ENCODE data around the gene ATAD2B.
"Not testable (repeated sequence)": the region's sequence is repeated elsewhere in the genome, so short reads cannot be mapped to it uniquely, and the experiment has no call there.

ATAD2B gene

GRCh38 chr2:23784971-23785370 is 142.0 kb downstream of the ATAD2B start:
- Histone ChIP-seq H3K27ac (replicated peaks; ENCODE audit: low read length) (no peak overlapping the region), H3K23ac (ENCODE audit: low read depth, low read length, poor library complexity) (no peak overlapping the region)

GRCh38 chr2:23782646-23783045 is 144.3 kb downstream of the ATAD2B start:
- H3K4me1 ChIP-seq (ENCODE audit: control insufficient read depth in 2 of 2, insufficient read depth in 1 of 2, low read depth in 1 of 2, low read length in 2 of 2) = no peaks in the 10 kb centered on the region
- no peak overlapping the region for H3K9ac ChIP-seq (ENCODE audit: low read depth, low read length, poor library complexity)
- H2AFZ ChIP-seq (ENCODE audit: low read length) = no peak overlapping the region
- H3K9me3 ChIP-seq (replicated peaks in 1 of 2; ENCODE audit: control insufficient read depth in 2 of 2, insufficient read depth in 1 of 2, low read depth in 1 of 2, low read length in 2 of 2) = no peaks in the 10 kb centered on the region
- no peak overlapping the region for H3K4me3 ChIP-seq (ENCODE audit: low read length in 2 of 2)
- no peak overlapping the region for H3K27ac ChIP-seq (replicated peaks; ENCODE audit: low read length)
- no peak overlapping the region for H4K8ac ChIP-seq (ENCODE audit: low read depth, low read length)
- H3K4me2 ChIP-seq (ENCODE audit: insufficient read depth, low read length, poor library complexity, severe bottlenecking) = no peak overlapping the region
- H4K91ac ChIP-seq (ENCODE audit: low read depth, low read length, poor library complexity) = no peak overlapping the region
- peaks cover 0 to 81% of the 10 kb centered on the region in 2 donors for H3K36me3 ChIP-seq (replicated peaks in 1 of 2; ENCODE audit: control insufficient read depth in 2 of 2, insufficient read depth in 2 of 2, low read length in 2 of 2)
- no peaks in the 10 kb centered on the region for H3K27me3 ChIP-seq (ENCODE audit: control insufficient read depth in 3 of 3, insufficient read depth in 3 of 3, low read depth in 1 of 3, low read length in 3 of 3)
- no peak overlapping the region for H2BK15ac ChIP-seq (ENCODE audit: low read length)
- H3K18ac ChIP-seq (ENCODE audit: low read length) = no peak overlapping the region
- no peak overlapping the region for H3K23ac ChIP-seq (ENCODE audit: low read depth, low read length, poor library complexity)
- no peak for DNase-seq (ENCODE audit: low spot score)
- no CpG with 5 or more reads among the region's 1 CpG for WGBS, 2 donors (ENCODE audit: extremely low coverage in 2 of 2, insufficient read length in 2 of 2, insufficient replicate concordance in 1 of 2)
- no peak overlapping the region for H2BK5ac ChIP-seq (ENCODE audit: low read length)
- no peak overlapping the region for H3K4ac ChIP-seq (ENCODE audit: low read length)
- H2BK120ac ChIP-seq (ENCODE audit: low read depth, low read length) = no peak overlapping the region
- no peak overlapping the region for H3K14ac ChIP-seq (ENCODE audit: low read length)
- no peak overlapping the region for H2AK5ac ChIP-seq (ENCODE audit: low read depth, low read length)
- no peak overlapping the region for H2BK12ac ChIP-seq (ENCODE audit: low read length)
- H3K79me1 ChIP-seq (ENCODE audit: low read depth, low read length) = no peaks in the 10 kb centered on the region

More at GRCh38 chr2:23784971-23785370, 142.0 kb downstream of the ATAD2B start:
- Histone ChIP-seq H3K14ac (ENCODE audit: low read length) (no peak overlapping the region), H4K91ac (ENCODE audit: low read depth, low read length, poor library complexity) (no peak overlapping the region), H3K4me3 (ENCODE audit: low read length in 2 of 2) (no peak overlapping the region), H3K4ac (ENCODE audit: low read length) (no peak overlapping the region), H2AK5ac (ENCODE audit: low read depth, low read length) (no peak overlapping the region), H3K79me1 (ENCODE audit: low read depth, low read length) (no peaks in the 10 kb centered on the region), H2BK120ac (ENCODE audit: low read depth, low read length) (no peak overlapping the region), H2BK15ac (ENCODE audit: low read length) (no peak overlapping the region), H2BK5ac (ENCODE audit: low read length) (no peak overlapping the region), H3K9ac (ENCODE audit: low read depth, low read length, poor library complexity) (no peak overlapping the region), H3K9me3 (replicated peaks in 1 of 2; ENCODE audit: control insufficient read depth in 2 of 2, insufficient read depth in 1 of 2, low read depth in 1 of 2, low read length in 2 of 2) (no peaks in the 10 kb centered on the region), H3K18ac (ENCODE audit: low read length) (no peak overlapping the region), H3K4me2 (ENCODE audit: insufficient read depth, low read length, poor library complexity, severe bottlenecking) (no peak overlapping the region), H3K4me1 (ENCODE audit: control insufficient read depth in 2 of 2, insufficient read depth in 1 of 2, low read depth in 1 of 2, low read length in 2 of 2) (no peaks in the 10 kb centered on the region), H2AFZ (ENCODE audit: low read length) (no peak overlapping the region), H4K8ac (ENCODE audit: low read depth, low read length) (no peak overlapping the region), H2BK12ac (ENCODE audit: low read length) (no peak overlapping the region), H3K36me3 (replicated peaks in 1 of 2; ENCODE audit: control insufficient read depth in 2 of 2, insufficient read depth in 2 of 2, low read length in 2 of 2) (peaks cover 0 to 70% of the 10 kb centered on the region in 2 donors), H3K27me3 (ENCODE audit: control insufficient read depth in 3 of 3, insufficient read depth in 3 of 3, low read depth in 1 of 3, low read length in 3 of 3) (no peaks in the 10 kb centered on the region)
- no peak for DNase-seq (ENCODE audit: low spot score)

- H3K9ac ChIP-seq (ENCODE audit: low read depth, low read length, poor library complexity) = no peak overlapping the region
- H2AK5ac ChIP-seq (ENCODE audit: low read depth, low read length) = no peak overlapping the region
- no peak overlapping the region for H3K14ac ChIP-seq (ENCODE audit: low read length)
- no peak overlapping the region for H3K18ac ChIP-seq (ENCODE audit: low read length)
- no peak overlapping the region for H2BK15ac ChIP-seq (ENCODE audit: low read length)
- H4K8ac ChIP-seq (ENCODE audit: low read depth, low read length) = no peak overlapping the region
- no peak overlapping the region for H4K91ac ChIP-seq (ENCODE audit: low read depth, low read length, poor library complexity)
- H3K36me3 ChIP-seq (replicated peaks in 1 of 2; ENCODE audit: control insufficient read depth in 2 of 2, insufficient read depth in 2 of 2, low read length in 2 of 2) = peaks cover 0 to 86% of the 10 kb centered on the region in 2 donors
- H3K4me2 ChIP-seq (ENCODE audit: insufficient read depth, low read length, poor library complexity, severe bottlenecking) = no peak overlapping the region
- no peaks in the 10 kb centered on the region for H3K79me1 ChIP-seq (ENCODE audit: low read depth, low read length)
- H2BK12ac ChIP-seq (ENCODE audit: low read length) = no peak overlapping the region
- H3K4me1 ChIP-seq (ENCODE audit: control insufficient read depth in 2 of 2, insufficient read depth in 1 of 2, low read depth in 1 of 2, low read length in 2 of 2) = no peaks in the 10 kb centered on the region
- 100% methylated on average over 1 of the region's 2 CpGs; no CpG with 5 or more reads in 1 of the 2 donors for WGBS, 2 donors (ENCODE audit: extremely low coverage in 2 of 2, insufficient read length in 2 of 2, insufficient replicate concordance in 1 of 2)
- no peak overlapping the region for H2BK5ac ChIP-seq (ENCODE audit: low read length)
- H3K23ac ChIP-seq (ENCODE audit: low read depth, low read length, poor library complexity) = no peak overlapping the region
- H2BK120ac ChIP-seq (ENCODE audit: low read depth, low read length) = no peak overlapping the region
- H2AFZ ChIP-seq (ENCODE audit: low read length) = no peak overlapping the region
- H3K9me3 ChIP-seq (replicated peaks in 1 of 2; ENCODE audit: control insufficient read depth in 2 of 2, insufficient read depth in 1 of 2, low read depth in 1 of 2, low read length in 2 of 2) = no peaks in the 10 kb centered on the region
- H3K4ac ChIP-seq (ENCODE audit: low read length) = no peak overlapping the region
- DNase-seq (ENCODE audit: low spot score) = no peak
- H3K27me3 ChIP-seq (ENCODE audit: control insufficient read depth in 3 of 3, insufficient read depth in 3 of 3, low read depth in 1 of 3, low read length in 3 of 3) = no peaks in the 10 kb centered on the region
- no peak overlapping the region for H3K4me3 ChIP-seq (ENCODE audit: low read length in 2 of 2)
- no peak overlapping the region for H3K27ac ChIP-seq (replicated peaks; ENCODE audit: low read length)
Observed at GRCh38 chr2:23782126-23782525, 144.8 kb downstream of the ATAD2B start.

GRCh38 chr2:23780465-23780864 is 146.5 kb downstream of the ATAD2B start:
- H3K36me3 ChIP-seq (replicated peaks in 1 of 2; ENCODE audit: control insufficient read depth in 2 of 2, insufficient read depth in 2 of 2, low read length in 2 of 2) = peaks cover 0 to 84% of the 10 kb centered on the region in 2 donors
- not testable (repeated sequence) for H3K4me3 ChIP-seq (ENCODE audit: low read length in 2 of 2); H3K9me3 ChIP-seq (replicated peaks in 1 of 2; ENCODE audit: control insufficient read depth in 2 of 2, insufficient read depth in 1 of 2, low read depth in 1 of 2, low read length in 2 of 2); H3K9ac ChIP-seq (ENCODE audit: low read depth, low read length, poor library complexity); DNase-seq (ENCODE audit: low spot score); H3K4ac ChIP-seq (ENCODE audit: low read length); H3K18ac ChIP-seq (ENCODE audit: low read length); H3K27me3 ChIP-seq (ENCODE audit: control insufficient read depth in 3 of 3, insufficient read depth in 3 of 3, low read depth in 1 of 3, low read length in 3 of 3); H4K8ac ChIP-seq (ENCODE audit: low read depth, low read length); H2BK12ac ChIP-seq (ENCODE audit: low read length); H3K4me1 ChIP-seq (ENCODE audit: control insufficient read depth in 2 of 2, insufficient read depth in 1 of 2, low read depth in 1 of 2, low read length in 2 of 2); H3K14ac ChIP-seq (ENCODE audit: low read length); H2AFZ ChIP-seq (ENCODE audit: low read length); H4K91ac ChIP-seq (ENCODE audit: low read depth, low read length, poor library complexity); H2BK15ac ChIP-seq (ENCODE audit: low read length); H3K23ac ChIP-seq (ENCODE audit: low read depth, low read length, poor library complexity); H3K79me1 ChIP-seq (ENCODE audit: low read depth, low read length); H2BK5ac ChIP-seq (ENCODE audit: low read length); H2BK120ac ChIP-seq (ENCODE audit: low read depth, low read length); H3K4me2 ChIP-seq (ENCODE audit: insufficient read depth, low read length, poor library complexity, severe bottlenecking); H3K27ac ChIP-seq (replicated peaks; ENCODE audit: low read length); H2AK5ac ChIP-seq (ENCODE audit: low read depth, low read length)
- no CpG with 5 or more reads among the region's 10 CpGs for WGBS, 2 donors (ENCODE audit: extremely low coverage in 2 of 2, insufficient read length in 2 of 2, insufficient replicate concordance in 1 of 2)

Measured in neuronal stem cell (in vitro differentiated cells).